Bronchial epithelial cell (primary cell): ENCODE results near the gene HACE1. TPM values are rescaled to one million over a fixed set of nuclear protein-coding genes. Genes with fewer than 3 reads are reported as not detected.
"Not testable (repeated sequence)": the region's sequence is repeated elsewhere in the genome, so short reads cannot be mapped to it uniquely, and the experiment has no call there.

ENCODE experiments used
- DNase-seq: peaks from one replicate; pipeline ENCODE4 v3.0.0-alpha.2; 2010; ENCODE audit warnings: low read depth
- FAIRE-seq: peaks from 2 replicates; lab custom pipeline; 2011; peaks lifted over from hg19 to GRCh38; lab: Jason Lieb, UNC
- H3K27me3 ChIP-seq: 2 replicates; pipeline ENCODE4 v1.5.1; 2011; ENCODE audit warnings: low read length; ENCODE audit not compliant: control insufficient read depth, insufficient read depth
- H3K36me3 ChIP-seq: 2 replicates; pipeline ENCODE4 v1.5.1; 2011; ENCODE audit warnings: low read length; ENCODE audit not compliant: control insufficient read depth, insufficient read depth
- H3K4me3 ChIP-seq: 2 replicates; pipeline ENCODE4 v1.5.1; 2011; ENCODE audit warnings: mild to moderate bottlenecking, low read depth, low read length, control low read depth
- total RNA-seq: library from RNA; depleted of rRNA; stranded (reverse); fragments of >200 nt; gene quantifications from 2 replicates; pipeline ENCODE4 v1.2.1, GENCODE V29; 2014
- TF ChIP-seq, protein P1 (sequence below): IDR thresholded peaks from 2 replicates; pipeline ENCODE4 v1.5.1; 2011; ENCODE audit warnings: mild to moderate bottlenecking, moderate library complexity, low read length, control low read depth, inconsistent platforms; ENCODE audit not compliant: insufficient read depth, severe bottlenecking

Gene HACE1
- total RNA-seq, 1 donor from 2014 or later: 14.2 TPM

DNA sequence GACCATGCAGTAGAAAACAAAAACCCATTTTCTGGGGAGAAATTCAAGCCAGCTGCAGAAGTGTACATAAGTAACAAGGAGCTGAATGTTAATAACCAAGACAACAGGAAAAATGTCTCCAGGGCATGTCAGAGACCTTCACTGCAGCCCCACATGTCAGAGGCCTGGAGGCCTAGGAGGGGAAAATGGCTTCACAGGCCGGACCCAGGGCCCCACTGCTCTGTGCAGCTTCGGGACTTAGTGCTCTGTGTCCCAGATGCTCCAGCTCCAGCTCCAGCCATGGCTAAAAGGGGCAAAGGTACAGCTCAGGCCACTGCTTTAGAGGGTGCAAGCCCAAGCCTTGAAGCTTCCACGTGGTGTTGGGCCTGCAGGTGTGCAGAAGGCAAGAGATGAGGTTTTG is 43.6 kb downstream of the HACE1 start:
- DNase-seq (no peak), FAIRE-seq (no peak)
- Histone ChIP-seq H3K36me3 (no peaks in the 10 kb centered on the region), H3K27me3 (no peaks in the 10 kb centered on the region), H3K4me3 (no peak overlapping the region)
- TF ChIP-seq, protein P1, sequence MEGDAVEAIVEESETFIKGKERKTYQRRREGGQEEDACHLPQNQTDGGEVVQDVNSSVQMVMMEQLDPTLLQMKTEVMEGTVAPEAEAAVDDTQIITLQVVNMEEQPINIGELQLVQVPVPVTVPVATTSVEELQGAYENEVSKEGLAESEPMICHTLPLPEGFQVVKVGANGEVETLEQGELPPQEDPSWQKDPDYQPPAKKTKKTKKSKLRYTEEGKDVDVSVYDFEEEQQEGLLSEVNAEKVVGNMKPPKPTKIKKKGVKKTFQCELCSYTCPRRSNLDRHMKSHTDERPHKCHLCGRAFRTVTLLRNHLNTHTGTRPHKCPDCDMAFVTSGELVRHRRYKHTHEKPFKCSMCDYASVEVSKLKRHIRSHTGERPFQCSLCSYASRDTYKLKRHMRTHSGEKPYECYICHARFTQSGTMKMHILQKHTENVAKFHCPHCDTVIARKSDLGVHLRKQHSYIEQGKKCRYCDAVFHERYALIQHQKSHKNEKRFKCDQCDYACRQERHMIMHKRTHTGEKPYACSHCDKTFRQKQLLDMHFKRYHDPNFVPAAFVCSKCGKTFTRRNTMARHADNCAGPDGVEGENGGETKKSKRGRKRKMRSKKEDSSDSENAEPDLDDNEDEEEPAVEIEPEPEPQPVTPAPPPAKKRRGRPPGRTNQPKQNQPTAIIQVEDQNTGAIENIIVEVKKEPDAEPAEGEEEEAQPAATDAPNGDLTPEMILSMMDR: no peak

DNA sequence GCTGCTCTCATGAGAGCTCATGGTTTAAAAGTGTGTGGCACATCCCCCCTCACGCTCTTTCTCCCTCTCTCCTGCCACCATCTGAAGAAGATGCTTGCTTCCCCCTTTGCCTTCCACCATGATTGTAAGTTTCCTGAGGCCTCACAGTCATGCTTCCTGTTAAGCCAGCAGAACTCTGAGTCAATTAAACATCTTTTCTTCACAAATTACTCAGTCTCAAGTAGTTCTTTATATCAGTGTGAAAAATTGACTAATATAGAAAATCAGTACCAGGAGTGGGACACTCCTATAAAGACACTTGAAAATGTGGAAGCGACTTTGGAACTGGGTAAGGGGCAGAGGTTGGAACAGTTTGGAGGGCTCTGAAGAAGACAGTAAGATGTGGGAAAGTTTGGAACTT is 45.0 kb downstream of the HACE1 start:
- no peak for DNase-seq
- Histone ChIP-seq H3K27me3 (no peaks in the 10 kb centered on the region), H3K4me3 (no peak overlapping the region), H3K36me3 (no peaks in the 10 kb centered on the region)
- FAIRE-seq: no peak
- TF ChIP-seq, protein P1: no peak

DNA sequence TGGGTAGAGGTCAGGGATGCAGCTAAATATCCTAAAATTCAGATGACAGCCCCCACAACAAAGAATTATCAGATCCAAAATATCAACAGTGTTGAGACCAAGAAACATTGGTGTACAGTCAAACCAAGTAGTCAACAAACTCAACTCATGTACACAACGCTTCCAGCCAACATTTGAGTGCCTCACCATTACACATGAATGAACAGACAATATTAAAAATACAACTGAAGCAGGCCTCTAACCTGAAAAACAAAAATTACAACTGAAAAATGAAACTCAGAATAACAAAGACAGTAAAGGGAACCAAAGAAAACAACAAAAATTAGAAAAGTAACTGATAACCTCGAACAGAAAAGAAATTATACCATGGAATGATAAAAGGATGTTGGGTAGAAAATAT is 46.2 kb downstream of the HACE1 start:
- no peak for FAIRE-seq

GRCh38 chr6:104809116-104809515 is 50.6 kb downstream of the HACE1 start:
- DNase-seq: no peak
- TF ChIP-seq, protein P1: no peak
- Histone ChIP-seq H3K36me3 (no peaks in the 10 kb centered on the region), H3K4me3 (no peak overlapping the region), H3K27me3 (no peaks in the 10 kb centered on the region)
- FAIRE-seq: no peak

More for the DNA sequence above, 46.2 kb downstream of the HACE1 start:
- DNase-seq: no peak
- Histone ChIP-seq H3K4me3 (no peak overlapping the region), H3K36me3 (no peaks in the 10 kb centered on the region), H3K27me3 (no peaks in the 10 kb centered on the region)
- TF ChIP-seq, protein P1: no peak

DNA sequence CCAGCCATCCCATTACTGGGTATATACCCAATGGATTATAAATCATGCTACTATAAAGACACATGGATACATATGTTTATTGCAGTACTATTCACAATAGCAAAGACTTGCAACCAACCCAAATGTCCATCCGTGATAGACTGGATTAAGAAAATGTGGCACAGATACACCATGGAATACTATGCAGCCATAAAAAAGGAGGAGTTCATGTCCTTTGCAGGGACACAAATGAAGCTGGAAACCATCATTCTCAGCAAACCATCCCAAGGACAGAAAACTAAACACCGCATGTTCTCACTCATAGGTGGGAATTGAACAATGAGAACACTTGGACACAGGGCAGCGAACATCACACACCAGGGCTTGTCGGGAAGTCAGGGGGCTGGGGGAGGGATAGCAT is 54.4 kb downstream of the HACE1 start:
- H3K4me3 ChIP-seq, DNase-seq, FAIRE-seq, H3K27me3 ChIP-seq, H3K36me3 ChIP-seq: not testable (repeated sequence)

DNA sequence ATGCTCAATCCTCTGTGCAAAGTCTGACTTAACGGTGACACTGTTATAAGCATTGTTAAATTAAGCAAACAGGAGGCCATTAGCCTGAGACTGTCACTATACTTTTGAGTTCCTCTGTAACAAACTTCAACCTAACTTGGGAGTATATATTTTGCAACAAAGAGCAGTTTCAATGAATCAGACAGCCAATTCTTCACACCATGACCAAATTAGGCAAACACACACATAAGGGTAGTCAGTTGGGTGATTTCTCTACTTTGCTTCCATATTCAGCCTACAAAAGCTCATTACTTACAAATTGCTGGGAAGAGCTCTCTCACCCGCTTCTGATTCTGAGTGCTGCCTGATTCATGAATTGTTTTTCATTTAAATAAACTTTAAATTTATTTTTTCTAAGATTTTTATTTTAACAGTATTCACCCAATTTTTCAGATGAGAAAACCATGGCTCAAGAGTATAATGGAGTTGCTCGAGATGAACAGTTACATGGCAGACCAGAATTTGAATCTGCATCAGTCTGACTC is 60.5 kb downstream of the HACE1 start:
- DNase-seq (no peak), FAIRE-seq (no peak)
- Histone ChIP-seq H3K36me3 (no peaks in the 10 kb centered on the region), H3K4me3 (no peak overlapping the region), H3K27me3 (no peaks in the 10 kb centered on the region)
- TF ChIP-seq, protein P1: no peak
